ENCODE data around the gene GOLGA8R.
"Not testable (repeated sequence)": the region's sequence is repeated elsewhere in the genome, so short reads cannot be mapped to it uniquely, and the experiment has no call there.

Gene GOLGA8R

GRCh38 chr15:30414160-30414559, at the start of gene GOLGA8R:
Gene GOLGA8R, minus strand, starts transcription at chr15:30414260. Its CDS starts 98 bp downstream, at chr15:30414162.
- not testable (repeated sequence) for DNase-seq

GRCh38 chr15:30463849-30464248, 49.8 kb upstream of the GOLGA8R start:
- not testable (repeated sequence) for DNase-seq

- DNase-seq: not testable (repeated sequence)
These were observed 48.1 kb upstream of the GOLGA8R start for GRCh38 chr15:30462176-30462575.

- DNase-seq: not testable (repeated sequence)
These were observed 38.6 kb upstream of the GOLGA8R start for GRCh38 chr15:30452702-30453101.

GRCh38 chr15:30438348-30438747, 24.3 kb upstream of the GOLGA8R start:
- not testable (repeated sequence) for DNase-seq

- DNase-seq: not testable (repeated sequence)
These were observed 21.8 kb upstream of the GOLGA8R start for GRCh38 chr15:30435878-30436277.

- DNase-seq: not testable (repeated sequence)
These were observed 6.7 kb upstream of the GOLGA8R start for GRCh38 chr15:30420723-30421122.

- peak; percentile 0 for DNase-seq
These were observed 6.4 kb downstream of the GOLGA8R start for GRCh38 chr15:30407636-30408035.

GRCh38 chr15:30398988-30399387, 15.1 kb downstream of the GOLGA8R start:
- peak; percentile 48 for DNase-seq

GRCh38 chr15:30393664-30393991, 20.4 kb downstream of the GOLGA8R start:
- DNase-seq: not testable (repeated sequence)

- DNase-seq: not testable (repeated sequence)
These were observed 21.0 kb downstream of the GOLGA8R start, which contains the start of gene CHRFAM7A for GRCh38 chr15:30392766-30393663. Gene CHRFAM7A, minus strand, starts transcription at chr15:30393540. Its CDS starts 10,189 bp downstream, at chr15:30383351.

- not testable (repeated sequence) for DNase-seq
These were observed 27.7 kb downstream of the GOLGA8R start for GRCh38 chr15:30386318-30386887.

GRCh38 chr15:30377082-30377413, 37.0 kb downstream of the GOLGA8R start:
- DNase-seq: not testable (repeated sequence)

- DNase-seq: not testable (repeated sequence)
These were observed 37.5 kb downstream of the GOLGA8R start for GRCh38 chr15:30376375-30377081.

- not testable (repeated sequence) for DNase-seq
These were observed 38.2 kb downstream of the GOLGA8R start for GRCh38 chr15:30375872-30376271.

- not testable (repeated sequence) for DNase-seq
These were observed 39.2 kb downstream of the GOLGA8R start for GRCh38 chr15:30374862-30375261.

GRCh38 chr15:30368271-30368670, 45.8 kb downstream of the GOLGA8R start:
- not testable (repeated sequence) for DNase-seq

- not testable (repeated sequence) for DNase-seq
These were observed 46.8 kb downstream of the GOLGA8R start for GRCh38 chr15:30367246-30367645.

GRCh38 chr15:30361404-30361803, 52.7 kb downstream of the GOLGA8R start:
- DNase-seq: not testable (repeated sequence)

- DNase-seq: not testable (repeated sequence)
These were observed 53.1 kb downstream of the GOLGA8R start for GRCh38 chr15:30360990-30361389.

- DNase-seq: not testable (repeated sequence)
These were observed 59.0 kb downstream of the GOLGA8R start for GRCh38 chr15:30355043-30355442.

Measured in CD4-positive, alpha-beta T cell treated with Interleukin-4 for 4 hours (primary cell).